ENCODE data around the gene SLC30A5.
"Not testable (repeated sequence)": the region's sequence is repeated elsewhere in the genome, so short reads cannot be mapped to it uniquely, and the experiment has no call there.

Gene SLC30A5

DNA sequence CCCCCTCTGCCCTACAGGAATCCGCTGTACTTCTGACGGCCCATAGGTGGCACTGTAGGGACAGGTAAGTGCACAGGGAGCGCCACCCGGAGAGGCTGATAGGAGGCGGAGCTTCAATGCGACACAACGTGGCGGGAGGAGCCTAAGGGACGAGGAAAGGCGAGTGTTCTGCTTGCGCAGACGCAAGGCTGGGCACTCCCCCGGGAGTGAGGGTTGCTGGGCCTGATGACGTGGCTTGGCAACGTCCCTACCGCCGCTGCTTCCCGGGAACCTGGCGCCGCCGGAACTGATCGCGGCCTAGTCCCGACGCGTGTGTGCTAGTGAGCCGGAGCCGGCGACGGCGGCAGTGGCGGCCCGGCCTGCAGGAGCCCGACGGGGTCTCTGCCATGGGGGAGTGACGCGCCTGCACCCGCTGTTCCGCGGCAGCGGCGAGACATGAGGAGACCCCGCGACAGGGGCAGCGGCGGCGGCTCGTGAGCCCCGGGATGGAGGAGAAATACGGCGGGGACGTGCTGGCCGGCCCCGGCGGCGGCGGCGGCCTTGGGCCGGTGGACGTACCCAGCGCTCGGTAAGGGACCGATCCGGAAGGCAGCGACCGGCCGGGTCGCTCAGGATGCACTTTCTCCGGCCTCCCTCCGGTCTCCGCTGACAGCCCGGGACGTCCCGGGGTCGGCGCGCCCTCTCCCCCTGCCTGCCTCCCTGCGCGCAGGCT lies at the start of gene SLC30A5:
Gene SLC30A5, plus strand, starts transcription at position 244 of the 712 bp plus-strand sequence. Its CDS starts 242 bp downstream, at position 486.
- DNase-seq = peak; percentile 87 to 99 (median 98)

DNA sequence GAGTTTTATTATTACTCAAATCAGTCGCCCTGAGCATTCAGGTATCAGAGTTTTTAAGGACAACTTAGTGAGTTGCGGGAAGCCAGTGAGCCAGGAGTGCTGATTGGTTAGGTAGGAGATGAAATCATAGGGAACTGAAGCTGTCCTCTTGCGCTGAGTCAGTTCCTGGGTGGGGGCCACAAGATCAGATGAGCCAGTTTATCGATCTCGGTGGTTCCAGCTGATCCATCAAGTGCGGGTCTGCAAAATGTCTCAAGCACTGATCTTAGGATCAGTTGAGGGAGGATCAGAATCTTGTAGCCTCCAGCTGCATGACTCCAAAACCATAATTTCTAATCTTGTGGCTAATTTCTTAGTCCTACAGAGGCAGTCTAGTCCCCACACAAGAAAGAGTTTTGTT lies 48.6 kb upstream of the SLC30A5 start:
- not testable (repeated sequence) for DNase-seq

DNA sequence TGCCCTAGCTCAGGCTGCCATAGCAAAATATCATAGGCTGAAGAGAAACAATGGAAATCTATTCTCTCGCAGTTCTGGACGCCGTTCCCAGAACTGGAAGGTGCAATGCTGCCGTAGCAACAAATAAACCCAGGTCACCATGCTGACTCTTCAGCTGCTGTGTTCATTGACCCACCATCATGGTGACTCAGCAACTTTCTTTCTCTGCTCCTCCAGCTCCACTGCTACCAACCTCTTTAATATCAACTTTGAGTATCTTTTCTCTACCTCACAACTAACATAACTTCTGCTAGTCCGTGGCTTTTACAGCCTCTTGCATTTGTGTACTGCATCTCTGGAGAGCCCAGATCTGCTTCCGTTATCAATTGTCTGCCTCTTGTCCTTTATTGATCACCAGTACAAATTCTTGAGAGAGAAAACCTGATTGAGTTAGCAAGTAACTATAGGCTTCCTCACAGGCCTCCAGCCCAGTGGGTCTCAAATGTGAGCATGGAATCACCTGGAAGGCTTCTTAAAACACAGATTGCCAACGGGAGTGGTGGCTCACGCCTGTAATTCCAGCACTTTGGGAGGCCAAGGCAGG lies 47.3 kb upstream of the SLC30A5 start:
- no peak for DNase-seq

DNA sequence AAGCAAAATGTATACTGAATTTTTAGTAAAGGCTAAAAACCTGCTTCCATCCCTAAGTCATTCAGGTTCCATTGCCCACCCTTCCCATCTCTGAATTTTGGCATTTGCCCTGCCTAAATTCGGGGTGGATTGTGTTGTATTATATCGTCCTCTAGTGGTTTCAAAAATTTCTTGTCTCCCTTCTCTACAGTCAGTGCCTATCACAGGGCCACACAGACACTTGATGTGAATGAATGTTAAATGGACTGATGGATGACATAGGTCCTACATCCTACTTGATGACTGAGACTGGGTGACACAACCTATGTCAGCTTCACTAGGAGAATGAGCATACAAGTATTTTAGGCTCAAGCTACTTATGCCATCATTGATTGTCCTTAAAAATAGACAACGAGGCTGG lies 45.6 kb upstream of the SLC30A5 start:
- no peak for DNase-seq

DNA sequence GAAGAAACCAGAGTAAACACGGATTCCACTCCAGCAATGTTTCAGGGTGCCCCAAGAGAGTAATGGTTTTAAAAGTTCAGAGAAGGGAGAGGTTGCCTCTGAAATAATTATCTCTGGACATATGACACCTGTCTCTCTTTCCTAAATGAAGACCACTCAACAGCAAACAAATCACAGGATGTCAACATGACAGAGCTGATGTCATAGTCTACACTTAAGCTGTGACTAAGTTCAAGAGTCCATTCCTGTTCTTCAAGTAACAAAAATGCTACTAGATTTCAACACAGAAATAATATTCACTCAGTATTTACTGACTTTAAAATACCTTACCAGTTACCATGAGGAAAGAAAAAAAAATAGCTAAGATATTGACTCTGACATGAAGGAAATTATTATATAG lies 44.7 kb upstream of the SLC30A5 start:
- no peak for DNase-seq

DNA sequence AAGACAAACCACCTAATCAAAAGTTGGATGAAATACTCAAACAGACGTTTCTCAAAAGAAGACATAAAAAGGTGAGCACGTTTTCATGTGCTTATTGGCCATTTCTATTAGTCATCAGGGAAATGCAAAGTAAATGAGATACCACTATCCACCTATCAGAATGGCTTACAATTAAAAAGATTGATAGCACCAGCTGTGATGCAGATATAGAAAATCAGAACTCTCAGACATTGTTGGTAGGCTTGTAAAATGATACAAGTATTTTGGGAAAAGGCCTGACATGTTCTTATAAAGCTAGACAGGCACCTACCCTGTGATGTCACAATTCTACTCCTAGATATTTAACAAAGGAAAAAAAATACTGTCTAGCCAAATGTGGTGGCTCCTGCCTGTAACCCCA lies 44.0 kb upstream of the SLC30A5 start:
- no peak for DNase-seq

DNA sequence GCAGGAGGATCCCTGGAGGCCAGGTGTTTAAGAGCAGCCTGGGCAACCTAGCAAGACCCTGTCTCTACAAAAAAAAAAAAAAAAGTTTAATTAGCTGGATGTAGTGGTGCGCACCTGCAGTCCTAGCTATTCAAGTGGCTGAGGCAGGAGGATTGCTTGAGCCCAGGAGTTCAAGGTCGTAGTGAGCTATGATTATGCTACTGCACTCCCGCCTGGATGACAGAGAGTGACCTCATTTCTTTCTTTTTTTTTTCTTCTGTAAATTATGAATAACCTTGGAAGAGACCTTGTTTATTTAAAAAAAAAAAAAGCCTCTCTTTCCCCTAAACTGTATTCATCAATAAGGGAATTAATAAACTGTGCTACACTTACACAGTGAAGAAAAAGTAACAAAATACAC lies 43.6 kb upstream of the SLC30A5 start:
- no peak for DNase-seq

DNA sequence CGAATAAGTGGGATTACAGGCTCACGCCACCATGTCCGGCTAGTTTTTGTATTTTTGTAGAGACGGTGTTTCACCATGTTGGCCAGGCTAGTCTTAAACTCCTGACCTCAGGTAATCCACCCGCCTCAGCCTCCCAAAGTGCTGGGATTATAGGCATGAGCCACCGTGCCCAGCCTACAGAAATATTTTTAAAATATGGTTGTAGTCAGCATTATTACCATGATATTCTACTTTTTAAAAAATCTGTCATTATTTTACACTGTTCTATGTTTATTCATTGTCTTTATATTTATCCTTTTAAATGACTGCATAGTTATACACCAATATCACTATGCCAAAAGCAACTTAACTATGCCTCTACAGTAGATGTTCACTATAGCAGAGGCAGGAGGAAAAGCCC lies 41.6 kb upstream of the SLC30A5 start:
- DNase-seq = no peak

DNA sequence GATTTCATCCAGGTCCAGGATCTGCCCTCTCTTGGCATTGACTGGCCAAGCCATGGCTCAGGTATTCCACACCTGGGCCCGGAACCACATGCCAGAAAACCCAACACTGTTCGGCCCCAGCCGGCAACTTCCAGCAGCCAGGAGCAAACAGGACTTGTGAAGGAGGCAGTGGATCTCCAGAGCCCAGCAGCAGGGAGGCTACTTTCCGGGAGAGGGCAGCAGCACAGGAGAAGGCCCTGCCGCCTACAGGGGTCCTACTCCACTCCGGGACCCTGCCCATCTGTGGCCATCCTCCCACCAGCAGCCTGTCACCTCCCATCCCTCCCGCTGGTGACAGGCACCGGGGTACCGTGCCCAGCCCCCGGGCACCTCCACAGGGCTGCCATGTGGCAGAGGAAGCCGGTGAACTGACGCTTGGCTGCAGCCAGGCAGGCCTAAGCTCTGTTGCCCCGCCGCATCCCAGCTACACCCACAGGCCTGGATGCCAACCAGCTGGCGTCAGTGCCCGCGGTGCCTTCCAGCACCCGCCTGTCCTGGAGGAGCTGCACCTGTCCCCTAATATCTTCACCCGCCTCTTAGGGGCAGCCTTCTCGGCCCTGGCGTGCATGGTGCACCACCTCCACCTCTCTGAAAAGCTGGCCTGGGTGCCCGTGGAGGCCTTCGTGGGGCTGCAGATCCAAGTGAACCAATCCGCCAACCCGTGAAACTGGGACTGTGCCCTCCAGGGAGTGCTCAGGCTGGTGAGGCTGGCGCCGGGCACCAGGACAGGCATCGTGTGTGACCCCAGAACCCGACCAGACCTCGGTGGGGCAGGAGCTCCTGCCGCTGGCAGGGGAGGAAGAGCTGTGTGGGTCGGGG lies 18.9 kb upstream of the SLC30A5 start:
- no peak for DNase-seq

DNA sequence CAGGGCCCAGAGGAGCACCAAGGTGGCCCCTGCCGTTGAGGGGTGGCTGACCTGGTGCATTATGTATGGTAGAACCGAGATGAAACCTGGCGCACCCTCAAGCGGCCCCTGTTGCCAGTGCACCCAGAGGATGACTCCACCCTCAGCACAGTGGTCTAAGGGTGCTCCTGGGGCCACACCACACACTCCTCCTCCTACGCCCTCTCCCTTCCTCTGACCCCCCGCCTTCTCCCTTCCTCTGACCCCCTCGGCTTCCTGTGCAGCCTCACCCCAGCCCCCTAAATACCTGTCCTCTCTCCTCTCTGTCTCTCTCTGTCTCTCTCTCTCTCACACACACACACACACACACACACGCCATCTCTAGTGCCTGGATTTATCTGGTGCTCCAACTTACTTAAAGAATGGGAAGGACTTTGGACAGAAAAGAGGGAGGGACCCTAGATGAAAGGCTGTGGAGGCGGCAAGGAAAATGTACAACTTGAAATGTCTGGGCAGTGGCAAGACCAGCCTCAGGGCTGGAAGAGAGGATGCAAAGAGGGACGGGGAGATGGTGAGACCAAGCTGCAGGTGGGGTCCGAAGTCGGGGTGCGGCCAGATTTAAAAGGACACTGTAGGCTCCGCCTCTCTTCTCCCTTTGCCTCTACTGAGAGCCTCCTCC lies 18.2 kb upstream of the SLC30A5 start:
- DNase-seq = no peak

DNA sequence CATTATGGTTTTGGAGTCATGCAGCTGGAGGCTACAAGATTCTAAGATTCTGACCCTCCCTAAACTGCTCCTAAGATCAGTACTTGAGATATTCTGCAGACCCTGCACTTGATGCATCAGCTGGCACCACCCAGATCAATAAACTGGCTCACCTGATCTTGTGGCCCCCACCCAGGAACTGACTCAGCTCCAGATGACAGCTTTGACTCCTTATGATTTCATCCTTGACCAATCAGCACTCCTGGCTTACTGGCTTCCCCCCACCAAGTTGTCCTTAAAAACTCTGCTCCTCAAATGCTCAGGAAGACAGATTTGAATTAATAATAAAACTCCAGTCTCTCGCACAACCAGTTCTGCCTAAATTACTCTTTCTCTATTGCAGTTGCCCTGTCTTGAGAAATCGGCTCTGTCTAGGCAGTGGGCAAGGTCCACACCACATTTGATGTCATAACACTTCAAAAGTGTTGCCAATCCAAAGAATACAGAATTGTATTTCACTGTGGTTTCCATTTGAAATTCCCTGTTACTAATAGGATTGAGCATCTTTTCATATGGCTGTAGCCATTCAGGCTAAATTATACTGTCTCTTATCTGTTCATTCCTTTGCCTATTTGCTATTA lies 14.8 kb upstream of the SLC30A5 start:
- no peak for DNase-seq

DNA sequence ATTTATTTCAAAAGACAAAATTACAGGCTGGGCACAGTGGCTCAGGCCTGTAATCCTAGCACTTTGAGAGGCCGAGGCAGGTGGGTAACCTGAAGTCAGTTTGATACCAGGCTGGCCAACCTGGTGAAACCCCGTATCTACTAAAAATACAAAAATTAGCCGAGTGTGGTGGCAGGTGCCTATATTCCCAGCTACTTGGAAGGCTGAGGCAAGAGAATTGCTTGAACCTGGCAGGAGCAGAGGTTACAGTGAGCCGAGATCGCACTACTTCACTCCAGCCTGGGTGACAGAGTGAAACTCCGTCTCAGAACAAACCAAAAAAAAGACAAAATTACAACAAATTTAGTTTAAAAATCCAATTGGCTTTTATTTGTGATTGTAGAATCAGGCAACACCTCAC lies 14.3 kb upstream of the SLC30A5 start:
- DNase-seq = no peak

DNA sequence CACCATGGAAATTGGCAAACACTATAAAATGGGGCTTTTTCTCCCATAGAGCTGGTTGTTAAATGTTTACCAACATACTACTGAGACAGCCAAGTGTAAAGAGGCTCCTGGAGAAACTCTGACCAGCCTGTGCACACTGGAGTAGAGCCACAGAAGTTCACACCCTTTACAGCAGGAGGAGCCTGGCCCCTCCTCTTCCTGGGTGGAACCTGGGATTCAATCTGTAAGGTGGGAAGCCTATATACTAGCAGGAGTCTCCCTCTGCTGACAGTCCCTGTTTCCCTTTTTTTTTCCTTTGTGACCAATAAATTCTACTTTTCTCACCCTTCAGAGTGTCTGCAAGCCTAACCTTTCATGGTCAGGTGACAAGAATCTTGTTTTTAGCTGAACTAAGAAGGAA lies 10.4 kb upstream of the SLC30A5 start:
- DNase-seq = no peak

DNA sequence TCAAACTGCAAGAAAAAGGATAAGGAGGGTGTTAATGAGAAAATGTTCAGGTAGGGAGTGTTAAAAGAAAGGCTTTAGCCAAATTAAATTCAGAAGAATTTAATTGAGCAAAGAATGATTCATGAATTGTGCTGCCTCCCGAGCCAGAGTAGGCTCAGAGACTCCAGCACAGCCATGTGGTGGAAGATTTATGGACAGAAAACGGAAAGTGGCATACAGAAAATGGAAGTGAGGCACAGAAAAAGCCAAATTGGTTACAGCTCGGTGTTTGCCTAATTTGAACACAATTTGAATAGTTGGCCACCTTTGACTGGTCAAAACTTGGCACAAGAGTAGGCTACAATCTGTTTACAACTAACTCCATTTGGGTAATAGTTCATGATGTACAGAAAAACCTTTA lies 9.6 kb upstream of the SLC30A5 start:
- no peak for DNase-seq

DNA sequence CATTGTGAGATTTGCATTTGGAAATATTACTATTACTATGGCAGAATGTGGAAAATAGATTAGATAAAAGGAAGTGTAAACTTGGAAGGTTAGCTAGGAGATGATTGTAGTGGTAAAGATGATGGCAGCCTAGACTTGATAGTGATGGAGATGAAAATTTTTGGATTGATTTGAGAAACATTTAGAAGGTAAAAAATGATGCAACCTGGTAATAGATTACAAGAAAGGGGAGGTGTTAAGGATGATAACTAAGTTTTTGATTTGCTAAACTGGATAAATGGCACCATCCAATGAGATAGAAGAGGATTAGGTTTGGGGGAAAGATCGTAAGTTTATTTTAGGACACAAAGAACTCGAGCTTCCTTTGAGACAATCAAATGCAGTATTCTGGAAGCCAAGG lies 8.9 kb upstream of the SLC30A5 start:
- DNase-seq = no peak

DNA sequence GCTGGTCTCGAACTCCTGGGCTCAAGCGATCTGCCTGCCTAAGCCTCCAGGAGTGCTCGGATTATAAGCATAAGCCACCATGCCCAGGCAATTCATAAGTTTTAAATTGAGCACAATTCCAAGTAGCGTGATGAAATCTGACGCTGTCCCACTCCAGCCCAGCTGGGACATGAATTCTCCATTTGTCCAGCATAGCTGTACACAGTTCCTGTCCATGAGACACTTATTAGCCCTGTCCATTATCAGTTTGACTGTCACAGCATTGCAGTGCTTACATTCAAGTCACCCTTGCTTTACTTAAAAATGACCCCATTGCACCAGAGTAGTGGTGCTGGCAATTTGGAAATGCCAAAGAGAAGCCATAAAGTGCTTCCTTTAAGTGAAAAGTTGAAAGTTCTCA lies 7.6 kb upstream of the SLC30A5 start:
- no peak for DNase-seq

DNA sequence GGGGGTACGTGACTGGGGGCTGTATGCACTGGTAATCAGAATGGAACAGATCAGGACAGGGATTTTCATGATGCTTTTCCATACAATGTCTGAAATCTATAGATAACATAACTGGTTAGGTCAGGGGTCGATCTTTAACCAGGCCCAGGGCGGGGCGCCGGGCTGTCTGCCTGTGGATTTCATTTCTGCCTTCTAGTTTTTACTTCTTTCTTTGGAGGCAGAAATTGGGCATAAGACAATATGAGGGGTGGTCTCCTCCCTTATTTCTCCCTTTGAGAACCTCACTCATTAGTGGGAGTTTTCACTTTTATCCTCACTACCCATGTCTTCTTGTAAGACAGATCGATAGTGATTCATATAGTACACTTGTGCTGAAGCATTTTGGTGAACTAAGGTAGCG lies 5.8 kb upstream of the SLC30A5 start:
- not testable (repeated sequence) for DNase-seq

DNA sequence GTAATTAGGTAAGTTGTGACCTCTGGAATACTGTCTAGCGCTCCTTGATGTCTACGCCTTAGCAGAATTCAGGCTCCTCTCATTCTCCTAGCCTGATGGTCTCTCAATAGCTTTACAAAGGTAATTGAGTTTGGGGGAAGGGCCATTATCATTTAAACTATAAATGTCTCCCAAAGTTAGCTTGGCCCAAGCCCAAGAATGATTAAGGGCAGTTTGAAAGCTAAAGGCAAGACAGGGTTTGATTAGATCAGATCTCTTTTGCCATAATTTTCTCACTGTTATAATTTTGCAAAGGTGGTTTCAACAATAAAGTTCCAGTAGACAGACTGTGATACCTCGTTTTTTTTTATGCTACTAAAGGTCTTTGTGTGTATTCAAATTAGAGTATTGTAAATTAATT lies 3.7 kb upstream of the SLC30A5 start:
- DNase-seq = no peak

DNA sequence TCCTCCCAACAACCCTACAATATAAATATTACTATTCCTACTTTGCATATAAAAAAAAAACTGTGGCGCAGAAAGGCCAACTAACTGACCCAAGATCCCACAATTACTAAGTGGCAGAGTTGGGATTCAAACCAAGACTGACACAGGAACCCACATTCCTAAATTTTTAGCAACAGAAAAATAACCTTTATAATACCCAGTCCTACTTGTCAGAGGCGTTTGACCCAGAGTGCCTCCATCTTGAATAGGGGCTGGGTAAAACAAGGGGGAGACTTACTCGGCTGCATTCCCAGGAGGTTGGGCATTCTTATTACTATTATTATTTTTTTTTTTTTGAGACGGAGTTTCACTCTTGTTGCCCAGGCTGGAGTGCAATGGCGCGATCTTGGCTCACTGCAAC lies 2.0 kb upstream of the SLC30A5 start:
- DNase-seq = no peak

DNA sequence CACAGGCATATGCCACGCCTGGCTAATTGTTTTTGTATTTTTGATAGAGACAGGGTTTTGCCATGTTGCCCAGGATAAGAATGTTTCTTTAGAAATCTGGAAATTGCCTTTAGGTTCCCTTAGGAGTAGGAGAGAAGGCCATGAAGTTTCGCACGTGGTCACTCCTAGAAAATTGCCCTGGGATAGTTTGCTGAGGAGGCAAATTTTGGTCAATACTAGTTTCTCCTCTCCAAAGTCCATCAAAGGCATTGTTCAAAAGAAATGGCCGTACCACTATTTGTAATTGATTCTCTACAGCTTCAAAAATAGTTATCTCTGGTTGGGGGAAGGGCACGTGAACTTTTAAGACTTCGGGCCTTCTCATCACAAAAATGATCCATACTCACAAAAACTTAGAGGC lies 845 bp upstream of the SLC30A5 start:
- DNase-seq = no peak

DNA sequence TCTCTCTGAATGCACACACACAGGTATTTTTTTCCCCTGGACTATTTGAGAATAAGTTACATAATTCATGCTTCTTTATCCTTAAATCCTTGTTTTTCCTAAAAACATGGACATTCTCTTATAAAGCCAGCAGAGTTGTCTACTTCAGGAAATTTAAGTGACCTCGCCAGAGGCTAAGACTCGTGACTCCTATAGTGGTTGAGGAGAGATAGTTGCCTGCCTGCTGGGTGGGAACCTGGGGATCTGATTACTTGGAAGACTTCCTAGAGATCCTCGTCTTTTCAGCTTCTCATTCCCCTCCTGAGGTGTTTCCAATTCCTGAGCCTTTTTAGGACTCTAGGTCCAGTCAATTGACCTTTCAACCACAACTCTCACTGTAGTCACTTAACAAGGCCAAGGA lies 5.5 kb downstream of the SLC30A5 start:
- no peak for DNase-seq

DNA sequence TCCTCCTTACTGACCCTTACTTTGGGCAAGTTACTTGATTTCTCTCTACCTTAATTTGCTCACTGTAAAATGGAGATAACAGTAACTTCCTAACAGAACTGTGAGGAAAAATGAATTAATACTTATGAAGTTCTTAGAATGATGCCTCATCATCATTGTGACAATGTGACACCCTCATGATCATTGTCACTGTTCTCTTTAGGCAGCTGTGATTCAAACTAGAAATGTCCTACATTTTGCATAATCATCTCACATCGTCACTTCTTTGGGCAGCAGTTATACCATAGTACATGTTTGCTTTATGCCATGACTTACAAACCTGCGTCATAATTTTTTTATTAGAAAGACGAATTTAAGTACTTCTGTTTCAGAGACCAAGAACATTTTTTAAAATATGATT lies 9.7 kb downstream of the SLC30A5 start:
- DNase-seq = no peak

All from stimulated activated naive CD4-positive, alpha-beta T cell (primary cell).